HCT116 (cell line): ENCODE data around the gene MAPK4.

Experiments used
- CBX3 ChIP-seq: IDR thresholded peaks from 2 replicates; pipeline ENCODE4 v1.6.1; 2012; ENCODE audit warnings: low read depth
- CTCF ChIP-seq, 3 experiments: fragments of 200-600 bp in 1 of 3; sonication (generic) in 1 of 3; IDR thresholded peaks in 2 of 3; conservative IDR thresholded peaks in 1 of 3; 2 replicates each; pipeline ENCODE4 v1.5.1; 2012 to 2017; ENCODE audit warnings: low read depth in 2 of 3, low read length in 2 of 3, antibody characterized with exemption in 1 of 3, borderline replicate concordance in 1 of 3, control low read depth in 1 of 3, mild to moderate bottlenecking in 1 of 3, mixed read lengths in 1 of 3, mixed run types in 1 of 3, moderate library complexity in 1 of 3; ENCODE audit not compliant: insufficient read depth in 1 of 3
- EGR1 ChIP-seq: IDR thresholded peaks from 2 replicates; pipeline ENCODE4 v1.6.1; 2012; ENCODE audit warnings: low read depth
- EZH2 ChIP-seq: fragments of 200-600 bp; sonication (generic); IDR thresholded peaks from 2 replicates; pipeline ENCODE4 v1.6.1; 2017; ENCODE audit warnings: antibody characterized with exemption, mixed run types
- FOSL1 ChIP-seq: IDR thresholded peaks from 2 replicates; pipeline ENCODE4 v1.6.1; 2012; ENCODE audit warnings: low read depth
- MAX ChIP-seq: IDR thresholded peaks from 2 replicates; pipeline ENCODE4 v1.6.1; 2012
- POLR2AphosphoS5 ChIP-seq: IDR thresholded peaks from 2 replicates; pipeline ENCODE4 v1.6.1; 2011; ENCODE audit warnings: mild to moderate bottlenecking, low read depth, low read length, moderate library complexity
- SP1 ChIP-seq: IDR thresholded peaks from 2 replicates; pipeline ENCODE4 v1.6.1; 2012; ENCODE audit warnings: low read depth

DNA sequence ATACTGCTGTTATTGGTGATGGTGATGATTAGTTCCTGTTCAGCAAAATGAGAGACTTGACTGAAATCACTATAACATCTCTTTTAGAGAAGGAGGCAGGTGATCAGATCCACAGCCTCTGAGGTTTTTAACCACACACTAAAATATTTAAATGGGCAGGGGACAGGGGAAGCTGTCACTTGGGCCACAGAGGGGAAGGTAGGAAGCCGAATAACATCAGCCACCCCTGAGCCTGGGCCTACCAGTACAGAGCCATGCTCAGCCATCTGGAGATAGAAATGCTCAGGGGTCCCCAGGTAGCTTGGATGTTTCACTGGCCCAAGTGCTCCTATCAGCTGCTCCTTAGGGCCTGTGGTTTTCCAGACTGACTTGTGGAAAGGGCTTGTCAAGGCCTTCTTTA lies 137.6 kb downstream of the MAPK4 start:
- TF ChIP-seq FOSL1 = no peak
- no peak for TF ChIP-seq MAX
- no peak for TF ChIP-seq EZH2
- TF ChIP-seq POLR2AphosphoS5 = no peak
- TF ChIP-seq CBX3 = no peak
- TF ChIP-seq CTCF (IDR thresholded peaks at IDR 0.05 in 2 of 3, conservative IDR thresholded peaks at IDR 0.05 in 1 of 3; ENCODE audit: borderline replicate concordance in 1 of 3, insufficient read depth in 1 of 3, low read depth in 2 of 3, low read length in 2 of 3) = no peak
- TF ChIP-seq SP1 = no peak
- no peak for TF ChIP-seq EGR1
